HL-60 (cell line): Measurements from ENCODE around the gene SHISAL2A.

Experiments
- DNase-seq, 2 experiments: peaks; one replicate each; pipeline ENCODE4 v3.0.0-alpha.2; 2010 to 2020; ENCODE audit warnings: low read depth in 1 of 2, low spot score in 1 of 2
- H3K27ac ChIP-seq: fragments of 250-450 bp; sonication (Bioruptor Pico); replicated peaks from 2 replicates; pipeline ENCODE4 v1.5.1; 2020; ENCODE audit warnings: mild to moderate bottlenecking, moderate library complexity
- H3K27me3 ChIP-seq: fragments of 250-450 bp; sonication (Bioruptor Pico); 2 replicates; pipeline ENCODE4 v1.5.1; 2021; ENCODE audit warnings: mild to moderate bottlenecking, moderate library complexity; ENCODE audit not compliant: insufficient read depth, poor library complexity, severe bottlenecking
- H3K4me3 ChIP-seq: replicated peaks from 2 replicates; pipeline ENCODE4 v1.5.1; 2011; ENCODE audit warnings: mild to moderate bottlenecking, control low read depth, low read length; ENCODE audit not compliant: insufficient read depth
- CTCF ChIP-seq: IDR thresholded peaks from one replicate; pipeline ENCODE4 v1.5.1; 2011; ENCODE audit warnings: low read length, control low read depth, inconsistent platforms; ENCODE audit not compliant: insufficient read depth
- GABPA ChIP-seq: IDR thresholded peaks from 2 replicates; pipeline ENCODE4 v1.6.1; 2012; ENCODE audit warnings: low read depth
- POLR2AphosphoS5 ChIP-seq: IDR thresholded peaks from 2 replicates; pipeline ENCODE4 v1.6.1; 2012; ENCODE audit warnings: low read depth
- REST ChIP-seq: IDR thresholded peaks from 2 replicates; pipeline ENCODE4 v1.6.1; 2012; ENCODE audit warnings: low read depth; ENCODE audit not compliant: insufficient replicate concordance
- SPI1 ChIP-seq: IDR thresholded peaks from 2 replicates; pipeline ENCODE4 v1.6.1; 2012; ENCODE audit warnings: low read depth, mild to moderate bottlenecking, borderline replicate concordance

SHISAL2A gene

GRCh38 chr1:52693843-52694242 lies 60.9 kb downstream of the SHISAL2A start:
- no peak overlapping the region for H3K4me3 ChIP-seq
- peak; percentile 78 for TF ChIP-seq SPI1
- TF ChIP-seq GABPA, result no peak
- DNase-seq, result no peak
- no peaks in the 10 kb centered on the region for H3K27me3 ChIP-seq
- no peak overlapping the region for H3K27ac ChIP-seq

GRCh38 chr1:52695627-52696026 lies 62.7 kb downstream of the SHISAL2A start:
- Histone ChIP-seq H3K4me3 (no peak overlapping the region), H3K27ac (no peak overlapping the region), H3K27me3 (no peaks in the 10 kb centered on the region)
- TF ChIP-seq POLR2AphosphoS5 (no peak), SPI1 (no peak), GABPA (no peak), REST (no peak), CTCF (no peak)
- no peak for DNase-seq

- Histone ChIP-seq H3K27me3 (no peaks in the 10 kb centered on the region), H3K27ac (peak within 1 kb of the TSS; percentile 83), H3K4me3 (peak within 1 kb of the TSS; percentile 89)
- TF ChIP-seq GABPA (no peak), SPI1 (no peak), CTCF (no peak), POLR2AphosphoS5 (peak; percentile 85), REST (peak; percentile 56)
- peak; percentile 81 to 82 for DNase-seq
Measured at GRCh38 chr1:52697795-52698674, 65.1 kb downstream of the SHISAL2A start, which contains the start of gene COA7. Gene COA7, minus strand, starts transcription at chr1:52698347. Its CDS starts 21 bp downstream, at chr1:52698326.

GRCh38 chr1:52702886-52703787 lies 70.2 kb downstream of the SHISAL2A start:
- H3K27ac ChIP-seq, result peak overlapping the region; percentile 80
- no peaks in the 10 kb centered on the region for H3K27me3 ChIP-seq
- peak overlapping the region; percentile 60 for H3K4me3 ChIP-seq
- peak; percentile 95 to 99 for DNase-seq
- TF ChIP-seq GABPA, result peak; percentile 60
- TF ChIP-seq CTCF, result no peak
- TF ChIP-seq POLR2AphosphoS5, result peak; percentile 93
- TF ChIP-seq REST, result peak; percentile 54
- TF ChIP-seq SPI1, result peak; percentile 29; the same call in 1 of the 2 replicates
